Natural killer cell (primary cell): Measurements from ENCODE around the gene PKM. TPM values are rescaled to one million over a fixed set of nuclear protein-coding genes. Genes with fewer than 3 reads are reported as not detected.

Source experiments
- ATAC-seq, 3 donors: fragments of 150-1000 bp in 2 of 3; fragments of 200-7000 bp in 1 of 3; cut with Tn5 transposase; 1 replicate in 1 of 3; 2 replicates in 2 of 3; pipeline ENCODE4 v1.10.0; 2021; ENCODE audit warnings: mild to moderate bottlenecking in 2 of 3, moderate library complexity in 2 of 3
- DNase-seq, 2 donors: peaks; one replicate each; pipeline versions ENCODE4 v3.0.0 to v3.0.0-alpha.2; 2013 to 2021; ENCODE audit warnings: mixed read lengths in 1 of 2
- H3K27ac ChIP-seq: one replicate; pipeline ENCODE4 v1.5.1; 2013; ENCODE audit warnings: mild to moderate bottlenecking, low read length
- H3K27me3 ChIP-seq: one replicate; pipeline ENCODE4 v1.6.1; 2013; ENCODE audit warnings: low read length; ENCODE audit not compliant: control insufficient read depth, insufficient read depth
- H3K36me3 ChIP-seq: one replicate; pipeline ENCODE4 v1.6.1; 2013; ENCODE audit warnings: low read length; ENCODE audit not compliant: control insufficient read depth, insufficient read depth
- H3K4me1 ChIP-seq: one replicate; pipeline ENCODE4 v1.6.1; 2013; ENCODE audit warnings: low read length; ENCODE audit not compliant: control insufficient read depth, insufficient read depth
- H3K4me3 ChIP-seq: one replicate; pipeline ENCODE4 v1.5.1; 2013; ENCODE audit warnings: low read length
- H3K9me3 ChIP-seq: one replicate; pipeline ENCODE4 v1.6.1; 2013; ENCODE audit warnings: low read length; ENCODE audit not compliant: control insufficient read depth, insufficient read depth
- H3K27ac Mint-ChIP-seq, 2 donors: one replicate each; pipeline ENCODE4 v1.8.0; 2022; ENCODE audit warnings: mild to moderate bottlenecking in 2 of 2, mixed read lengths in 2 of 2, moderate library complexity in 1 of 2
- H3K27me3 Mint-ChIP-seq, 2 donors: one replicate each; pipeline ENCODE4 v1.8.0; 2022; ENCODE audit warnings: low read depth in 2 of 2, mixed read lengths in 2 of 2
- H3K36me3 Mint-ChIP-seq: one replicate; pipeline ENCODE4 v1.8.0; 2022; ENCODE audit warnings: mixed read lengths
- H3K4me1 Mint-ChIP-seq, 2 donors: one replicate each; pipeline ENCODE4 v1.8.0; 2022; ENCODE audit warnings: mixed read lengths in 2 of 2
- H3K4me3 Mint-ChIP-seq: one replicate; pipeline ENCODE4 v1.8.0; 2022; ENCODE audit warnings: mild to moderate bottlenecking, moderate library complexity, mixed read lengths
- H3K9me3 Mint-ChIP-seq, 2 donors: one replicate each; pipeline ENCODE4 v1.8.0; 2022; ENCODE audit warnings: mixed read lengths in 2 of 2
- CTCF ChIP-seq: fragments of 200-600 bp; IDR thresholded peaks from one replicate; pipeline ENCODE4 v1.8.0; 2022; ENCODE audit warnings: antibody characterized with exemption
- WGBS: methylation state at CpG from one replicate; pipeline ENCODE4 v1.1.7; 2013; ENCODE audit warnings: missing lambda C conversion rate; ENCODE audit not compliant: insufficient coverage; 5-methylcytosine and 5-hydroxymethylcytosine counted together
- intact Hi-C: fragments of 100-400 bp; cut with micrococcal nuclease; formaldehyde crosslinking; loops from one replicate; pipeline ENCODE4 v1.14.2; 2022
- total RNA-seq, 4 donors: library from RNA; stranded (reverse); fragments of 120-200 nt in 1 of 4; gene quantifications; one replicate each; pipeline versions ENCODE4 v1.2.3 to v1.2.4, GENCODE V29; 2013 to 2022

The PKM gene
- total RNA-seq, 3 donors from 2014 or later (not counting 1 experiment from before 2014, with no cell fraction given): 121 to 180 (median 155) TPM

GRCh38 chr15:72175186-72176044 is 55.6 kb downstream of the PKM start:
- H3K4me1 ChIP-seq: no peaks in the 10 kb centered on the region
- no peaks in the 10 kb centered on the region for H3K36me3 ChIP-seq
- H3K27me3 ChIP-seq: no peaks in the 10 kb centered on the region
- Mint-ChIP-seq H3K4me1 (no peaks in the 10 kb centered on the region), H3K4me3 (no peak overlapping the region), H3K9me3 (no peaks in the 10 kb centered on the region), H3K36me3 (no peaks in the 10 kb centered on the region), H3K27ac (no peak overlapping the region), H3K27me3 (peaks cover 0 to 5% of the 10 kb centered on the region in 2 donors)
- intact Hi-C loops: no loop called here
- ATAC-seq (no peak), DNase-seq (no peak)
- no peak overlapping the region for H3K4me3 ChIP-seq
- 90% methylated on average over 13 of the region's 15 CpGs for WGBS
- no peak overlapping the region for H3K27ac ChIP-seq
- H3K9me3 ChIP-seq: no peaks in the 10 kb centered on the region
- no peak for TF ChIP-seq CTCF

DNA sequence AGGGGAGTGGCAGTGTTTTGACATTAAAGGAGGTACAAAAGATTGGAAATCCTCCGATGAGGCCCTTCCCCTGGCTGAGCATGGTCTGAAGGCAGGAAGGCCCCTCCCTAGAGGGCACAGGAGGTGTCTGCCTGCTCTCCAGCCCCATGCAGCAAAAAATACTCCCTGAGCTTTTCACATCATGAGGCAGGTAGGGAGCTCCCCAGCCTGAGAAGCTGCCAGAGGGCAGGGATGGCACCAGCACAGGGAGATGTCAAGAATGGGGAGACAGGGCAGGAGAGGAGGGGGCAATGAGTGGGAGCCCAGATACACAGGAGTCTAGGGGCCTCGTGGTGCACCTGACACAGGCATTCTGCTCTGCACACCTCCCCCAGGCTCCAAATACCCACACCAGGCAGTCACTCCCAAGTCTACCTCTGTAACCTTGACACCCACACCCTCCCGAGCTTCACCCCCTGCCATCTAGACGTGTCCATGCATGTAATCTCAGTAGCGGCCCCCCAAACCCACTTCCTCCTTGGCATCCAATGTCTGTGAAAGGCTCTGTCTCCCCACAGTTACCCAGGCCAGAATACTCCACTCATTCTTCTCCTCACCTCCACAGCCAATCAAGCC is 56.3 kb downstream of the PKM start:
- DNase-seq (no peak), ATAC-seq (no peak)
- H3K36me3 Mint-ChIP-seq: no peaks in the 10 kb centered on the region
- no peak overlapping the region for H3K27ac Mint-ChIP-seq
- Histone ChIP-seq H3K36me3 (no peaks in the 10 kb centered on the region), H3K27me3 (no peaks in the 10 kb centered on the region), H3K9me3 (no peaks in the 10 kb centered on the region), H3K4me3 (no peak overlapping the region), H3K4me1 (no peaks in the 10 kb centered on the region), H3K27ac (no peak overlapping the region)
- WGBS: 34% methylated on average over 5 of the region's 5 CpGs
- H3K27me3 Mint-ChIP-seq: peaks cover 0 to 5% of the 10 kb centered on the region in 2 donors
- intact Hi-C loops: no loop called here
- no peak for TF ChIP-seq CTCF
- no peak overlapping the region for H3K4me3 Mint-ChIP-seq
- H3K9me3 Mint-ChIP-seq: no peaks in the 10 kb centered on the region
- H3K4me1 Mint-ChIP-seq: no peaks in the 10 kb centered on the region

DNA sequence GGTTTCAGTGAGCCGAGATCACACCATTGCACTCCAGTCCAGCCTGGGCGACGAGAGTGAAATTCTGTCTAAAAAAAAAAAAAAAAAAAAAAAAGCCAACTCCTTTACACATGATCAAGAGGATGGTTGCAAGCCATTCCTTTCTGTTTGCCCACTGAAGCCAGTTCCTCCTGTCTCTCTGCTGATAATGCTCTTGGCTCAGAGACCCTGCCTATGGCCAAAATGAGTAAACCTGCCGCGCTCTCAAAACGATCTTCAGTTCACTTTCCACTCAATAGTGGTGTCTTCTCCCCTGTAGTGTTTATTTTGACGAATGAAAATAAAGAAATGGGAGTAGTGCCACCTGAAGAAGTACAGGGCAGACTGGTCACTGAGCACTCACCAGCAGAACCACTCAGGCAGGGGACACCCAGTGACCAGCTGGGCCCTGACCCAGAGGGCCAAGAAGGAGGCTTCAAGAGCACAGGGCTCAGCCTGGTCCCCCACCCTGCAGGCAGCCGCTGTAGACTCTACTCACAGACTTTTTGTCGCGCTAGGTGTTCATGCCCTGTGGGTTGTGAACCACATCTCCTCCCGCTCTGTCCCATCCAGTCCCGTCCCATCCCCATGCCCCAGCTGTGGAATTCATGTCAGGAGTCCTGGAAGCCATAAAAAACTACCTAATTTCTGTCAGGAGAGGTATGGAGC is 57.0 kb downstream of the PKM start:
- H3K27ac ChIP-seq: no peak overlapping the region
- Mint-ChIP-seq H3K27me3 (peaks cover 0 to 5% of the 10 kb centered on the region in 2 donors), H3K9me3 (no peaks in the 10 kb centered on the region), H3K4me1 (peaks cover 0 to 4% of the 10 kb centered on the region in 2 donors), H3K36me3 (no peaks in the 10 kb centered on the region), H3K27ac (no peak overlapping the region), H3K4me3 (no peak overlapping the region)
- 92% methylated on average over 10 of the region's 12 CpGs for WGBS
- no peak for ATAC-seq
- no peak overlapping the region for H3K4me3 ChIP-seq
- no peaks in the 10 kb centered on the region for H3K9me3 ChIP-seq
- no peaks in the 10 kb centered on the region for H3K36me3 ChIP-seq
- intact Hi-C loops: no loop called here
- H3K4me1 ChIP-seq: peaks cover 4% of the 10 kb centered on the region
- H3K27me3 ChIP-seq: no peaks in the 10 kb centered on the region
- DNase-seq: no peak
- no peak for TF ChIP-seq CTCF
